ENCODE data around the gene CHCHD10. TPM values are rescaled to one million over a fixed set of nuclear protein-coding genes. Genes with fewer than 3 reads are reported as not detected.

CHCHD10 gene
- total RNA-seq, 1 experiment from 2014 or later: 86.0 TPM

- intact Hi-C loops (cut with micrococcal nuclease): no loop called here
- no TSS peak for BruUV-seq (replicated peaks)
- H3K27me3 Mint-ChIP-seq (ENCODE audit: insufficient read depth, unreplicated experiment): no peaks in the 10 kb centered on the region
- peak overlapping the region; percentile 80 for H3K27ac Mint-ChIP-seq (ENCODE audit: low read depth, unreplicated experiment)
- H3K4me3 Mint-ChIP-seq (ENCODE audit: unreplicated experiment): peak overlapping the region; percentile 38
- no peaks in the 10 kb centered on the region for H3K36me3 Mint-ChIP-seq (ENCODE audit: insufficient read depth, unreplicated experiment)
- H3K9me3 Mint-ChIP-seq (ENCODE audit: unreplicated experiment): no peaks in the 10 kb centered on the region
- CTCF ChIA-PET: interaction anchor here (0.7 kb wide), 1 partner anchor 69 kb away, joined by 3 read pairs; no protein-coding TSS in a partner anchor
- POLR2A ChIA-PET: interaction anchor here (0.6 to 2.0 kb wide), 7 partner anchors 10 to 523 kb away, joined by 3 to 8 read pairs (median 3); partner anchors contain the start of genes MIF, MMP11 and SLC2A11
- TF ChIP-seq, protein P1, sequence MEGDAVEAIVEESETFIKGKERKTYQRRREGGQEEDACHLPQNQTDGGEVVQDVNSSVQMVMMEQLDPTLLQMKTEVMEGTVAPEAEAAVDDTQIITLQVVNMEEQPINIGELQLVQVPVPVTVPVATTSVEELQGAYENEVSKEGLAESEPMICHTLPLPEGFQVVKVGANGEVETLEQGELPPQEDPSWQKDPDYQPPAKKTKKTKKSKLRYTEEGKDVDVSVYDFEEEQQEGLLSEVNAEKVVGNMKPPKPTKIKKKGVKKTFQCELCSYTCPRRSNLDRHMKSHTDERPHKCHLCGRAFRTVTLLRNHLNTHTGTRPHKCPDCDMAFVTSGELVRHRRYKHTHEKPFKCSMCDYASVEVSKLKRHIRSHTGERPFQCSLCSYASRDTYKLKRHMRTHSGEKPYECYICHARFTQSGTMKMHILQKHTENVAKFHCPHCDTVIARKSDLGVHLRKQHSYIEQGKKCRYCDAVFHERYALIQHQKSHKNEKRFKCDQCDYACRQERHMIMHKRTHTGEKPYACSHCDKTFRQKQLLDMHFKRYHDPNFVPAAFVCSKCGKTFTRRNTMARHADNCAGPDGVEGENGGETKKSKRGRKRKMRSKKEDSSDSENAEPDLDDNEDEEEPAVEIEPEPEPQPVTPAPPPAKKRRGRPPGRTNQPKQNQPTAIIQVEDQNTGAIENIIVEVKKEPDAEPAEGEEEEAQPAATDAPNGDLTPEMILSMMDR (IDR thresholded peaks at IDR 0.05; ENCODE audit: unreplicated experiment): no peak
- DNase-seq (ENCODE audit: unreplicated experiment): peak; percentile 93
- H3K4me1 Mint-ChIP-seq (ENCODE audit: insufficient read depth, unreplicated experiment): peaks cover 13% of the 10 kb centered on the region
These were observed 13.9 kb upstream of the CHCHD10 start for GRCh38 chr22:23781511-23782183.

- ChIA-PET CTCF (interaction anchor here (0.7 kb wide), 1 partner anchor 69 kb away, joined by 3 read pairs; no protein-coding TSS in a partner anchor), POLR2A (interaction anchor here (0.6 to 2.0 kb wide), 7 partner anchors 9 to 522 kb away, joined by 3 to 8 read pairs (median 3); partner anchors contain the start of genes MIF, MMP11 and SLC2A11)
- Mint-ChIP-seq H3K27me3 (ENCODE audit: insufficient read depth, unreplicated experiment) (no peaks in the 10 kb centered on the region), H3K27ac (ENCODE audit: low read depth, unreplicated experiment) (peak overlapping the region; percentile 80), H3K36me3 (ENCODE audit: insufficient read depth, unreplicated experiment) (no peaks in the 10 kb centered on the region), H3K4me3 (ENCODE audit: unreplicated experiment) (peak overlapping the region; percentile 38), H3K9me3 (ENCODE audit: unreplicated experiment) (no peaks in the 10 kb centered on the region), H3K4me1 (ENCODE audit: insufficient read depth, unreplicated experiment) (peaks cover 13% of the 10 kb centered on the region)
- no TSS peak for BruUV-seq (replicated peaks)
- no peak for DNase-seq (ENCODE audit: unreplicated experiment)
- TF ChIP-seq, protein P1 (IDR thresholded peaks at IDR 0.05; ENCODE audit: unreplicated experiment): no peak
- intact Hi-C loops (cut with micrococcal nuclease): no loop called here
These were observed 13.3 kb upstream of the CHCHD10 start for GRCh38 chr22:23781065-23781464.

GRCh38 chr22:23780146-23780748 lies 12.5 kb upstream of the CHCHD10 start:
- no TSS peak for BruUV-seq (replicated peaks)
- Mint-ChIP-seq H3K27me3 (ENCODE audit: insufficient read depth, unreplicated experiment) (no peaks in the 10 kb centered on the region), H3K9me3 (ENCODE audit: unreplicated experiment) (no peaks in the 10 kb centered on the region), H3K4me3 (ENCODE audit: unreplicated experiment) (no peak overlapping the region), H3K4me1 (ENCODE audit: insufficient read depth, unreplicated experiment) (peaks cover 13% of the 10 kb centered on the region), H3K27ac (ENCODE audit: low read depth, unreplicated experiment) (no peak overlapping the region), H3K36me3 (ENCODE audit: insufficient read depth, unreplicated experiment) (no peaks in the 10 kb centered on the region)
- ChIA-PET CTCF (no interaction called here), POLR2A (interaction anchor here (1.6 kb wide), 1 partner anchor 8 kb away, joined by 8 read pairs; the partner anchor contains the start of gene MMP11)
- intact Hi-C loops (cut with micrococcal nuclease): no loop called here
- TF ChIP-seq, protein P1 (IDR thresholded peaks at IDR 0.05; ENCODE audit: unreplicated experiment): no peak
- no peak for DNase-seq (ENCODE audit: unreplicated experiment)

GRCh38 chr22:23779731-23780130 lies 12.0 kb upstream of the CHCHD10 start:
- CTCF ChIA-PET: no interaction called here
- H3K36me3 Mint-ChIP-seq (ENCODE audit: insufficient read depth, unreplicated experiment): no peaks in the 10 kb centered on the region
- H3K4me3 Mint-ChIP-seq (ENCODE audit: unreplicated experiment): no peak overlapping the region
- no peak overlapping the region for H3K27ac Mint-ChIP-seq (ENCODE audit: low read depth, unreplicated experiment)
- POLR2A ChIA-PET: no interaction called here
- BruUV-seq (replicated peaks): no TSS peak
- H3K27me3 Mint-ChIP-seq (ENCODE audit: insufficient read depth, unreplicated experiment): no peaks in the 10 kb centered on the region
- intact Hi-C loops (cut with micrococcal nuclease): no loop called here
- TF ChIP-seq, protein P1 (IDR thresholded peaks at IDR 0.05; ENCODE audit: unreplicated experiment): no peak
- H3K9me3 Mint-ChIP-seq (ENCODE audit: unreplicated experiment): no peaks in the 10 kb centered on the region
- peaks cover 16% of the 10 kb centered on the region for H3K4me1 Mint-ChIP-seq (ENCODE audit: insufficient read depth, unreplicated experiment)
- DNase-seq (ENCODE audit: unreplicated experiment): no peak
